KOPT-K1 (cell line): Measurements from ENCODE around the gene MBNL3.
A peak's percentile ranks its signal among the peaks of the same experiment; 100 is the strongest.

Experiments used
- H3K27ac ChIP-seq: fragments of 200-600 bp; sonication (generic); 2 replicates; pipeline ENCODE4 v1.5.1; 2016; ENCODE audit warnings: antibody characterized with exemption, mild to moderate bottlenecking, low read depth, low read length; ENCODE audit not compliant: poor library complexity, severe bottlenecking
- H3K36me3 ChIP-seq: fragments of 200-600 bp; sonication (generic); 2 replicates; pipeline ENCODE4 v1.5.1; 2017; ENCODE audit warnings: antibody characterized with exemption, mild to moderate bottlenecking, low read length, moderate library complexity; ENCODE audit not compliant: insufficient read depth
- H3K9me3 ChIP-seq: fragments of 200-600 bp; sonication (generic); 2 replicates; pipeline ENCODE4 v1.5.1; 2017; ENCODE audit warnings: antibody characterized with exemption, low read length, mild to moderate bottlenecking; ENCODE audit not compliant: insufficient read depth, poor library complexity, severe bottlenecking

MBNL3 gene

DNA sequence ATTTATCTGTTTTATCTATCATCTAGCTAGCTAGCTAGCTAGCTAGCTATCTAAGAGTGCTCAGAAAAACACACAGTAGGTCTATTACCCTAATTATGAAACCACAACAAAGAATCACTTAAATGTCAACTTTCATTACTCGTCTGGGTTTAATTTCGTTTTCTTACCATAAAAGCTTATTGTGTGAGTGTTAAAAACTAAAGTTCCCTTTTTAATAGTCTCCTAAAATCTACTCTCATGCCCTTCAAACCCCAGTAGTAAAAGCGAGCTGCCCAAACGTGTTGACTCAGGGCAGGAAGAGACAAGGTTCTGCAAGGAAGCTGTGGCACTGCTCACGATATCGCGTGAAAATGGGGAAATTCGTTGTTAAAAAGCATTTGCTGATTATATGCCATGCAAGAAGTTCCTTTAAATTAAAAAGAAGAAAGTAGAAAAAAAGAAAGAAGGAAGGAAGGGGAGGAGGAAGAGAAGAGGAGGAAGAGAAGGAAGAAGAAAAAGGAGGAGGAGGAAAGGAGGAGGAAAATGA is 595 bp downstream of the MBNL3 start:
- H3K27ac ChIP-seq = peak overlapping the region; percentile 93
- H3K36me3 ChIP-seq = peaks cover 9% of the 10 kb centered on the region; the same call in 1 of the 2 replicates
- H3K9me3 ChIP-seq = no peaks in the 10 kb centered on the region

DNA sequence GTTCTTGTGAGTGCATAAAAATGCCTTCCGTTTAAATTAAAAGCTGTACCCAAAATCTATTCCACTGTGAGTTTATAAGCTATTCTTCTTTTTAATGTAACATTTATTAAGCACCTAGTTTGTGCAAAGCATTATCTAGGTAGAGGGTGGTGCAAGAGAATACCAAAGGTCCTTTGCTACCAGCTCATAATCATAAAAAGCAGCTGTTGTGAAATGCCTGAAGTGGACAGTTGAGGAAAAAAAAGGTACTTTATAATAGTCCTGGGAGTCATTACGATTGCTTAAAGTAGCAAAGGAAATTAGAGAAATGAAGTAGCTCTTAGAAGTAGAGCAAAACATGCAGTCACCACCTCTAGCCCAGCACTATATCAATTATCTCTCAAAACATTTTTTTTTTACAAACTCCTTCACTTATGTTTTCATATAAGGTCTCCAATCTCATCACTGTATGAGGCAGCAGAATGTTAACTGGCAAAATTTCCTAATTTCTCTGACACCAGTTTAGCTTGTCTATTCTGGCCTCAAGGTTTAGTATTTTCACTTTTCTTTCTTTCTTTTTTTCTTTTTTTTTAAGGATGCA is 2.1 kb downstream of the MBNL3 start:
- peaks cover 9% of the 10 kb centered on the region; the same call in 1 of the 2 replicates for H3K36me3 ChIP-seq
- H3K9me3 ChIP-seq = no peaks in the 10 kb centered on the region
- H3K27ac ChIP-seq = no peak overlapping the region

DNA sequence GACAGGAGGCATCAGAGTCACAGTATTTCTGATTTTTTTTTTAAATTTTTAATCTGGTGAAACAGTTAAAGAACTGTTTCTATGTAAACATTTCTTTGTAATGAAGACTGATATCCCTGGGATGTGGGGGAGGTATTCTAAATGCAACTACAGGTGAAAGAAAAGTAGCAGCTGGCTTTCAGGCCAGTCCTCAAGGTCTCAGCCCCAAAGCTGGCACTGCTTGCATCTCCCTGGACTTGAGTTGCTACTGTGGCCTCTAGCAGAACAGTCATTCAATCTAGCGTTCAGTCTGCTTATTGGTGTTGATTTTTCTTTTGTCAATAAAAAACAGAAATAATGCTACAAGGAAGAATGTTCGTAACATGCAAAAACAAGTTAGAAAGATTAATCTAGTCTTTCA is 4.9 kb downstream of the MBNL3 start:
- Histone ChIP-seq H3K36me3 (peaks cover 9% of the 10 kb centered on the region; the same call in 1 of the 2 replicates), H3K27ac (peak overlapping the region; percentile 18)

DNA sequence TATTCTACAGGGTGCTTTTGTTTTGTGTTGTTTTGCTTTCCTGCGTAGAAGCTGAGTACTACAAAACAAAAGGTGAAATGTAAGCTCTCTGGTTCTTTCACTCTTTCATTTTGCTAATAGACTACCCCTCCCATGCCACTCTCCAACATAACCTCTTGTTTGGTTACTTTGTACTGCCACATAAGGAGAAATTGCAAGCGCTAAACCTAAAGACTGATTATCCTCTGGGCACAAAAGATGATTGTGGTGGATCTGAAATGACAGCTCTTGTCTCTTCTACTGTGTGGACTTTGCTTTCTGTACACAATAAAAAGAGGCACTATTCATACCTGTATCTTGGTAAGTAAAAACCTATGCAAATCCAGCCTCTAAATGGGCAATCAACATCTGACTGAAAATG is 5.3 kb downstream of the MBNL3 start:
- Histone ChIP-seq H3K27ac (peak overlapping the region; percentile 18), H3K9me3 (no peaks in the 10 kb centered on the region), H3K36me3 (peaks cover 9% of the 10 kb centered on the region; the same call in 1 of the 2 replicates)

More for the DNA sequence above, 4.9 kb downstream of the MBNL3 start:
- H3K9me3 ChIP-seq = no peaks in the 10 kb centered on the region

DNA sequence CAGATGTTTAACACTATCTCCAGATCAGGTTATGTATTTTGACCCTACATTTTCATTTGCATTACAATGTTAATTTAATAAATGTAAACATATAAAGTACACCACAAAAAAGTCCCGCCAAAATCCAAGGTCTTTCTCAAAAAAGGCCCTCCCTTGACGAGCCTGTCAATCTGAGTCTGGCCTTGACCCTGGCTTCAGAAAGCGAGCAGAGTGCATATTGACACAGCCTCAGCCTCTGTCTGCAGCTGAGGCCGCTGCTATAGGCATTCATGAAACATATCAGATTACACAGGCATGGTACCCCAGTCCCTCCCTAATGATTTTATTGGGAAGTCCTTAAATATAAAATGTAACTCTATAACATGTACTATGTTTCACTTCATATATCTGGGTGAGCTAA is 6.2 kb downstream of the MBNL3 start:
- H3K27ac ChIP-seq = peak overlapping the region; percentile 18
- no peaks in the 10 kb centered on the region for H3K9me3 ChIP-seq

DNA sequence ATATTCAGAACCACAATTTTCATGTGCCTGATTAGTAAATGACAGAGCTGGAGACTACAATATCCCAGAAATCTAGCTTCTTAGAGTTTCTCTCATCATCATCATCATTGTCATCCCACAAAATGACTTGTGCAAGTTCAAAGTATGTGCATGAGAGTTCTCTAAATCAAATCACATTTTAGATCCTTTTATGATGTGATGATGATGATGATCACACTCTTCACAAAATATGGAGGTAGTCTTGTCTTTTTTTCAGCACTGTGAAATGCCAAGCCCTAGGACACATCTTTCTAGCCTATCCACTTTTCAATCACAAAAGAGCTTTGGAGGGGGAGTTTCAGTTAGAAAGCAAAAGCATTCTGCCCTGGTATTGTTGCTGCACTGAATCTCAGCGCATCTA is 7.4 kb downstream of the MBNL3 start:
- Histone ChIP-seq H3K36me3 (peaks cover 9% of the 10 kb centered on the region; the same call in 1 of the 2 replicates), H3K27ac (peak overlapping the region; percentile 77)

More for the DNA sequence above, 6.2 kb downstream of the MBNL3 start:
- H3K36me3 ChIP-seq = peaks cover 9% of the 10 kb centered on the region; the same call in 1 of the 2 replicates

DNA sequence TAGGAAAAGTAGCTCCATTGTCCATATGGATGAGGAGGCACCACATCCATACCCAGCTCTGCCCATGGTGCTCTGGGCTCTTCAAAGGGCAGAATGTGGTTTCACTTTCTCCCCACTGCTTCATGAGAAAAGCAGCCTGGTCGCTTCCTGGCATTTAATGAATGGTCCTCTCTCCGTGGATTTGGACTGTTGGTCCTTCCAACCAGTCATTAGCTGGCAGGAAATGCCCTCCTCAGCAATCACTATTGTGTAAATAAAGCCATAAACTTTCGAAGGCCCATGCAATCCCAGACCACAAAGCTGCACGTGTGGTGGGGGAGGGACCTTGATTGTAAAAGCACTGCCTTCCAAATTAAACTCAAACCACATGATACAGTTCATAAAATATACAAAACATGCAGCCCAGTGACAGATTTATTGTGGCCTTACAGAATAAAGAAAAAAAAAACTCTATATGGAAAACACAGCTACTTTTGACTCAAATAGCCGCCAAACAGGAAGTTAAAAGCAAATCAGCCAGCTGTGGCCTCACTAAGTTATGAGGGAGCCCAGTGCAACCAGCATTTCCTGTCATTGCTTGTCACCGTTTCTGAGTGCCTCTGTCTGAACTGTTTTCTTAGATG is 8.1 kb downstream of the MBNL3 start:
- Histone ChIP-seq H3K9me3 (no peaks in the 10 kb centered on the region), H3K36me3 (peaks cover 5% of the 10 kb centered on the region; the same call in 1 of the 2 replicates), H3K27ac (peak overlapping the region; percentile 77)

More for the DNA sequence above, 7.4 kb downstream of the MBNL3 start:
- H3K9me3 ChIP-seq = no peaks in the 10 kb centered on the region

DNA sequence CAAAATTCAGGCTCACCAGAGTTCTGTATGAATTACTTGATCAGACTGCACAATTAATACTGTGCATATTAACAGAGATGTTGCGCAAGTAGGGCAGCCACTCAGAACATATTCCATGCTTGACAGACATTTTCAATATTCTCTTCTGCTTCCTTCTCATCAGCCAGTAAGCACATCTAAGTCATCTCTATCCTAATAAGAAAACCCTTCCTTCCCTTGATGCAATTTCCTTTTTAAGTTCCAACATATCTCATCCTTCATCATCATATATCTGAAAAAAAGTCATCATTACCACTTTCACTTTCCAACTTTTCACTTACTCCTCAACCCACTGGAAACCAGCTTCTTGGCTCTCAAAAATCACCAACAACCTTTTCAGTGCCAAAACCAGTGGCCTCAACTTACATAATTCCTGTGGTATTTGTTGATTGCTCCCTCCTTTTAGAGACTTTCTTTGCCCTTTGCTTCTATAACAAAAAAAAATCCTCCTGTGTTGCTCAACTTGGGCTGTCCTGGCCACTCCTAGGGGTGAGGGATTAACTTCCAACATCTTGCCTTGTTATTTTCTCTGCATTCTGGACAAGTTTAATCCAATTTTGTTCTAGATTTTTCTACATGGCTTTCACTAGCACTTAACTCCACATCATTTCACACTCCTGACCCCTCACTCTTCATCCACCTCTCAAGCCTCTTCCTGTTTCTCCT is 14.1 kb downstream of the MBNL3 start:
- Histone ChIP-seq H3K36me3 (no peaks in the 10 kb centered on the region), H3K9me3 (no peaks in the 10 kb centered on the region), H3K27ac (peak overlapping the region; percentile 28)

DNA sequence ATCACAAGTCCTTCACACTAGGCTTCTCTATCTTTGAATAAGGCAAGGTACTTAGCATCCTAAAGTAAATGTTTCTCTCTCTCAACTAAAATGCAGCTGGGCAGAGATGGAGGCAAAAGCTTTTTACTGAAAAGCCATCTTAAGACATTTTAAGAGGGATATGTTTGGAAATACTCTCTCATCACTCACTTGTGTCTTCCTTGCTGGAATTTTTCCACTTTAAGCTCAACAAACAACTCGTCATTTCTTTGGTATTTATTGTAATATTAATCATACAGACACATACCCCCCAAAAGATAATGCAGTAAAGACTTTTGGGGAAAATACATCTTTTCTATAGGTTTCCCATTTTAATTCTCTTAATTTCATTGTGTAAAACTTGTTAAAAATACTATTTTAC is 16.4 kb downstream of the MBNL3 start:
- Histone ChIP-seq H3K27ac (no peak overlapping the region), H3K9me3 (no peaks in the 10 kb centered on the region), H3K36me3 (no peaks in the 10 kb centered on the region)

DNA sequence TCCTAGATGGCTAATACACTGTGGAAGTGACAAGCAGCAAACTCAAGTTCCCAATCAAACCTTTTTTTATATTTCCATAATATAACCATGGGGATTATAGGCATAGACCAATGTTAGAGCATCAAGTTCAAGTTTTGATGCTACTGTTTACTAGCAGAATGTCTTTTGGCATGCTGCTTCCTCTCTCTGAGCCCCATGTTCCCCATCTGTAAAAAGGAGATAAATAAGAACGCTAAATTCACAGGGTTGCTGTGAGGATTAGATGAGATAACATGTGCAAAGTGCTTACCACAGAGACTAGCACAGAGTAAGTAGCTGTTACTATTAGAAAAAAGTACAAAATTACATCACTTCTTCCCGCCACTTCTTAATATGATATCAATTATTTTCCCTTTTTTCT is 18.0 kb downstream of the MBNL3 start:
- Histone ChIP-seq H3K27ac (no peak overlapping the region), H3K9me3 (no peaks in the 10 kb centered on the region), H3K36me3 (no peaks in the 10 kb centered on the region)

DNA sequence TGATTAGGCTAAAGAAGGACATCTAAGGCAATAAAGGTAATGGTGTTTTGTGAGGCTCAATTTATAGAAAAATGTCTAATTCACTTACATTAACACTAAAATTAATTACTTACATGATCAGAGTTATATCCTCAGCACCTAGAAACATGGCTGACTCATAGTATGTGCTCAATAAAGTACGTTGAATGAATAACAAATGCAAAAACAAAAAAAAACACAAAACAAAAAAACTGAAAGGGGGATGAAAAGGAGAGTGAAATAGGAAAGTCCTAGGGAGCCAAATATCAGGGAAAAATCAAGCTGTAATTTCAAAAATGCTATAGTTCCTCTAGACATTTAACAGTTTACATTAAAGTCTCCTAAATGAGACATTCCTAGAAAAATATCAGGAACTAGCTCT is 18.7 kb downstream of the MBNL3 start:
- Histone ChIP-seq H3K9me3 (no peaks in the 10 kb centered on the region), H3K27ac (no peak overlapping the region), H3K36me3 (no peaks in the 10 kb centered on the region)

DNA sequence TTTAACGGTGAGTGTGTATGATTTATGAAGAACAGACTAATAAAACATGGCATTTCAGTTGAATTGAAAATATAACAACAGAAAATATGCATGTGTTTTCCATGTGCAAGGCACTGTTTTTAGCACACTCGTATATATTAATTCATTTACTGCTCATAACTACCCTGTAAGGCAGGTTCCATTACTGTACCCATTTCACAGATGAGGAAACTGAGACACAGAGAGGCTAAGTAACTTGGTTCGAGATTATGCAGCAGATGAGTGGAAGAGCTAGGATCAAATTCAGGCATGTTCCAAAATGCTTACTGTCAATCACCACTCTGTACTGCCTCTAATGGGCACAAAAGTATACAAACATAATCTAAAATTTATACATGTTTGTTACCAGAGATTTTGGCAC is 20.4 kb downstream of the MBNL3 start:
- Histone ChIP-seq H3K36me3 (no peaks in the 10 kb centered on the region), H3K27ac (no peak overlapping the region), H3K9me3 (no peaks in the 10 kb centered on the region)

DNA sequence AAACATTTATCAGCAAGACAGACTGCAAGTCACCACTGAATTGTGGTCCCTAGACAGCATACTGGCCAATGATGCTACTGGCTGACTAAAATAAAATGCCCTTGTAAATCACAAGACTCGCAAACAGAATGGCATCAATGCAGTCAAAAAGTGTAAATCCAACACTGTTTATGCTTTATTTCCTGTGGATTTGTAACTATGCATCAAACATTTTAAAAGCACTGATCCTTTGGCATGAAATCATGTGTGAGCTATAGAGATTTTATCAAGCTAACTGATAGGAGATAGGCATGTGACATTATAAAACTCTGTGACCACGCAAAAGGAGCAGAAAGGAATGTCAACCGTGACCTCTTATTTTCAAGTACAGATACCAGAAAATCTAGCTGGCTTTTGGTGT is 20.8 kb downstream of the MBNL3 start:
- no peaks in the 10 kb centered on the region for H3K36me3 ChIP-seq
- no peaks in the 10 kb centered on the region for H3K9me3 ChIP-seq
- H3K27ac ChIP-seq = no peak overlapping the region

DNA sequence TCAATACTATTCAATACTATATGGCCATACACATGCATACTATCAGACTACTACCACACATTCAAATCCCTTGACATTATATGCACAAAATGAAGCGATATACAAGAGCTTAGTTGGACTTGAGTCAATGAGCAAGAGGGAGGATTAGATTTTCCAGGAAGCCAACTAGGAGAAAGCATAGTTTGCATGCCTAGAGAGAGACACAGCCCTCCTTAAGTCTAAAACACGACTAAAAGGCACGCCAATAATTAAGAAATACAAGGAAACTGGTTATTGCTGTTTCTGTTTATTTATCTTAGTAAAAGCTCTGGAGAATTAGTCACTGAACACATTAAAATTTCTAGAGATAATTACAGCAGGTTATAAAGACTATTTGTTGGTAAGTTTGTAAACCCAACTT is 21.8 kb downstream of the MBNL3 start:
- Histone ChIP-seq H3K9me3 (no peaks in the 10 kb centered on the region), H3K27ac (no peak overlapping the region), H3K36me3 (no peaks in the 10 kb centered on the region)

DNA sequence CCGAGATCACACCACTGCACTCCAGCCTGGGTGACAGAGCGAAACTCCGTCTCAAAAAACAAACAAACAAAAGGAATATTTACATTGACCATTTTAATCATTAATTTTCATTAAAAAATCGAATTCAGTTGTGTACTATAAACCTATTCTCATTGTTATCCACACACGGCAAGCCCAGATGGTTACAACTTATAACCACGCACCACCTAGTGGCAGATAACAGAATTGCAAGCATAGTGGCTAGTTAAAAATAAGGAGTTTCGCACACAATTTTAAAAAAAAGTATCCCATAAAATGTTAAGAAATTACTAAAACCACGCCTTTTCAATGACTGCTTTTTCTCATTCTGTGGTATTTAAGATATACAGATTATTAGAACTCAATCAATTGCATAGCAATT is 25.4 kb downstream of the MBNL3 start:
- no peaks in the 10 kb centered on the region for H3K9me3 ChIP-seq
- H3K36me3 ChIP-seq = no peaks in the 10 kb centered on the region
- H3K27ac ChIP-seq = no peak overlapping the region
